Suprapubic skin (tissue), 4 donors: ENCODE data around the gene PLAC8.
"Not testable (repeated sequence)": the region's sequence is repeated elsewhere in the genome, so short reads cannot be mapped to it uniquely, and the experiment has no call there.

Experiments
- CTCF ChIP-seq, 2 donors: fragments of 200-600 bp in 1 of 2; fragments of 450-650 bp in 1 of 2; sonication (generic) in 1 of 2; IDR thresholded peaks; one replicate each; pipeline ENCODE4 v1.5.1; 2016 to 2019; ENCODE audit warnings: antibody characterized with exemption in 2 of 2, mild to moderate bottlenecking in 1 of 2, moderate library complexity in 1 of 2
- POLR2A ChIP-seq, 2 donors: fragments of 450-650 bp; IDR thresholded peaks; one replicate each; pipeline ENCODE4 v1.6.1; 2017; ENCODE audit warnings: antibody characterized with exemption in 2 of 2, mild to moderate bottlenecking in 2 of 2, moderate library complexity in 2 of 2
- POLR2AphosphoS5 ChIP-seq, 3 donors: sonication (generic); formaldehyde crosslinking; IDR thresholded peaks; one replicate each; pipeline ENCODE4 v1.6.1; 2017; ENCODE audit warnings: antibody characterized with exemption in 3 of 3

- not testable (repeated sequence) for TF ChIP-seq POLR2AphosphoS5, POLR2A, CTCF (IDR thresholded peaks at IDR 0.05)
These were observed 39.7 kb downstream of the PLAC8 start for GRCh38 chr4:83074783-83075182.
